T-cell (primary cell): ENCODE results near the gene UGCG. TPM values are rescaled to one million over a fixed set of nuclear protein-coding genes. Genes with fewer than 3 reads are reported as not detected.

Experiments used
- ATAC-seq, 4 experiments: fragments of 200-7000 bp in 3 of 4; fragments of 150-1000 bp in 1 of 4; cut with Tn5 transposase; replicated peaks in 1 of 4; 1 replicate in 3 of 4; 2 replicates in 1 of 4; pipeline ENCODE4 v1.10.0; 2021; ENCODE audit warnings: moderate library complexity in 3 of 4, mild to moderate bottlenecking in 2 of 4, moderate number of reproducible peaks in 1 of 4
- CTCF ChIA-PET, 2 donors: fragments of 300-600 bp; sonication (Branson Sonifier 250); formaldehyde crosslinking; loops; one replicate each; lab custom pipeline; 2022; ENCODE audit warnings: antibody characterized with exemption in 2 of 2; lab: Charles Lee
- POLR2A ChIA-PET, 2 donors: fragments of 300-600 bp; sonication (Branson Sonifier 250); formaldehyde crosslinking; loops; one replicate each; lab custom pipeline; 2022; ENCODE audit warnings: antibody characterized with exemption in 2 of 2; lab: Charles Lee
- DNase-seq, 35 experiments: peaks; one replicate each; pipeline versions ENCODE4 v3.0.0 to v3.0.0-alpha.2; 2013 to 2023
- H3K27ac ChIP-seq: one replicate; pipeline ENCODE4 v1.5.1; 2013; ENCODE audit warnings: low read length
- H3K27me3 ChIP-seq, 2 experiments: replicated peaks in 1 of 2; 1 replicate in 1 of 2; 2 replicates in 1 of 2; pipeline versions ENCODE4 v1.6.1 to v1.7.0; 2013; ENCODE audit warnings: low read length in 1 of 2, mixed read lengths in 1 of 2; ENCODE audit not compliant: control insufficient read depth in 2 of 2, insufficient read depth in 2 of 2; ENCODE audit errors: extremely low read depth in 1 of 2
- H3K36me3 ChIP-seq, 2 donors: 1 replicate in 1 of 2; 2 replicates in 1 of 2; pipeline versions ENCODE4 v1.6.1 to v1.7.0; 2013; ENCODE audit warnings: low read length in 1 of 2; ENCODE audit not compliant: control insufficient read depth in 2 of 2, insufficient read depth in 1 of 2; ENCODE audit errors: extremely low read depth in 1 of 2
- H3K4me1 ChIP-seq, 2 experiments: 1 replicate in 1 of 2; 2 replicates in 1 of 2; pipeline versions ENCODE4 v1.6.1 to v1.7.0; 2013; ENCODE audit warnings: low read length in 2 of 2, mixed read lengths in 1 of 2; ENCODE audit not compliant: insufficient read depth in 2 of 2, control insufficient read depth in 1 of 2; ENCODE audit errors: extremely low read depth in 1 of 2
- H3K4me3 ChIP-seq, 2 donors: 1 replicate in 1 of 2; 2 replicates in 1 of 2; pipeline versions ENCODE4 v1.5.1 to v1.7.0; 2013; ENCODE audit warnings: mild to moderate bottlenecking in 2 of 2, low read length in 1 of 2, moderate library complexity in 1 of 2; ENCODE audit not compliant: control insufficient read depth in 1 of 2; ENCODE audit errors: extremely low read depth in 1 of 2
- H3K9me3 ChIP-seq: 2 replicates; pipeline ENCODE4 v1.7.0; 2013
- H3K27ac Mint-ChIP-seq, 2 donors: one replicate each; pipeline ENCODE4 v1.8.0; 2020 to 2021; ENCODE audit warnings: mild to moderate bottlenecking in 2 of 2, mixed read lengths in 2 of 2
- H3K27me3 Mint-ChIP-seq, 2 donors: one replicate each; pipeline ENCODE4 v1.8.0; 2021 to 2022; ENCODE audit warnings: mixed read lengths in 2 of 2
- H3K36me3 Mint-ChIP-seq: one replicate; pipeline ENCODE4 v1.8.0; 2021; ENCODE audit warnings: mixed read lengths
- H3K4me1 Mint-ChIP-seq, 3 donors: one replicate each; pipeline ENCODE4 v1.8.0; 2020 to 2022; ENCODE audit warnings: mixed read lengths in 3 of 3, mild to moderate bottlenecking in 1 of 3
- H3K4me3 Mint-ChIP-seq, 3 donors: one replicate each; pipeline ENCODE4 v1.8.0; 2020 to 2022; ENCODE audit warnings: mild to moderate bottlenecking in 3 of 3, mixed read lengths in 3 of 3, moderate library complexity in 3 of 3
- H3K9me3 Mint-ChIP-seq, 3 donors: one replicate each; pipeline ENCODE4 v1.8.0; 2020 to 2022; ENCODE audit warnings: mixed read lengths in 3 of 3
- WGBS: methylation state at CpG from one replicate; pipeline ENCODE4 v1.1.5; 2013; ENCODE audit warnings: missing lambda C conversion rate; ENCODE audit not compliant: insufficient coverage; 5-methylcytosine and 5-hydroxymethylcytosine counted together
- total RNA-seq, 35 experiments: library from RNA in 6 of 35; stranded (reverse) in 6 of 35; fragments of 120-200 nt in 1 of 35; gene quantifications; one replicate each; pipeline versions ENCODE4 v1.2.1 to v1.2.4 and lab custom pipeline; 2013 to 2026

The UGCG gene
- total RNA-seq, 5 donors from 2014 or later (not counting 1 experiment from before 2014, with no cell fraction given) = 20.1 to 41.6 (median 24.1) TPM

DNA sequence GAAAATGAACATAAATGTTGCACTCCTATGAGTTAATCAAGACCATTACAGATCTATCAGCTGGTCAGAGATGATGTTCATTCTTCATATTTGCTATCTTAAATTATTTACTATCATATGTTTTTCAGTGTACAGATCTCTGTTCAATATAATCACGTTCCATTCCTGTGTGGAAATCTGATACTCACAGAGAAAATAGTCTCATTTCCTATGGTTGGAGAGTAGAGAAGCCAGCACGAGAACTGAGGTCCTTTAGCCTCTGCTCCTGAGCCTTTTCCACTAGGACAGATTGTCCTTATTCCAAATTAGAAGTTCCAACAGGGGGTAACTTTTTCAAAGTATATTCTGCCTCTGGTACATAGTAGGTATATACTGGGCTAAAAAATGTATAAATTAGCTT lies 29.2 kb downstream of the UGCG start:
- Mint-ChIP-seq H3K27ac (peak overlapping the region; percentile 60 to 84), H3K27me3 (no peaks in the 10 kb centered on the region), H3K9me3 (no peaks in the 10 kb centered on the region), H3K4me1 (peaks cover 42 to 57% (median 47%) of the 10 kb centered on the region in 3 donors), H3K4me3 (peak overlapping the region in 1 of 3 donors; percentile 70), H3K36me3 (peaks cover 11% of the 10 kb centered on the region)
- no CpG with 5 or more reads among the region's 2 CpGs for WGBS
- no peaks in the 10 kb centered on the region for H3K27me3 ChIP-seq
- H3K4me1 ChIP-seq = peaks cover 25 to 29% of the 10 kb centered on the region in 2 experiments
- no peak overlapping the region for H3K4me3 ChIP-seq
- ChIA-PET CTCF (interaction anchor here (0.6 to 2.3 kb wide), 5 partner anchors 10 to 159 kb away, joined by 3 to 12 read pairs (median 5); no protein-coding TSS in a partner anchor), POLR2A (interaction anchor here in 1 of 2 donors (0.5 kb wide), 1 partner anchor 45 kb away, joined by 3 read pairs; no protein-coding TSS in a partner anchor)
- DNase-seq = no peak
- H3K9me3 ChIP-seq = no peaks in the 10 kb centered on the region
- peaks cover 5 to 11% of the 10 kb centered on the region in 2 donors for H3K36me3 ChIP-seq
- H3K27ac ChIP-seq = peak overlapping the region; percentile 47
- no peak for ATAC-seq

DNA sequence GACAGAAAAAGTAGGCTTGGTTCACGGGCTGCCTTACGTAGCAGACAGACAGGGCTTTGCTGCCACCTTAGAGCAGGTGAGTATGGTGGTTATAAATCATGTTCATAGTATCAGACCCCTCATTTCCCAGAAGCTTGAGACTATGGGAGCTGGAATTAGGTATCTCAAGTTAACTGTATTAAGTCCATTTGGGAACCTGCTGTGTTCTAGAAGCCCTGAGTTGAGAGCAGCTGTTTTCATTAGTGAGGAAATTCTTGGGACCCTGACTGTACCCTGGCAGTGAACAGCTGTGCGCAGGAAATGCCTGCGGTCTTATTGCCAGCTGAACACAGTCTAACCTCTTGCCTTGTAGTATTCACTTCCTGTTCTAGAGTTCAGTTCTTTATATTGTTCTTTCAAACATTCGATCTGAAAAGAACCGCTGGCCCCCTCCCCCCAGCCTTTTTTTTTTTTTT lies 29.8 kb downstream of the UGCG start:
- Histone ChIP-seq H3K4me1 (peaks cover 25 to 29% of the 10 kb centered on the region in 2 experiments), H3K27ac (peak overlapping the region; percentile 47), H3K27me3 (no peaks in the 10 kb centered on the region), H3K4me3 (no peak overlapping the region), H3K9me3 (no peaks in the 10 kb centered on the region), H3K36me3 (peaks cover 0 to 12% of the 10 kb centered on the region in 2 donors)
- Mint-ChIP-seq H3K4me1 (peaks cover 42 to 58% (median 47%) of the 10 kb centered on the region in 3 donors), H3K9me3 (no peaks in the 10 kb centered on the region), H3K4me3 (peak overlapping the region; percentile 14 to 70 (median 56)), H3K27ac (peak overlapping the region; percentile 86 to 88), H3K36me3 (peaks cover 12% of the 10 kb centered on the region), H3K27me3 (no peaks in the 10 kb centered on the region)
- ATAC-seq (peak; percentile 96 to 100 (median 98)), DNase-seq (peak; percentile 31 to 79 (median 62))
- POLR2A ChIA-PET = interaction anchor here in 1 of 2 donors (0.7 kb wide), 2 partner anchors 11 to 407 kb away, joined by 3 to 18 read pairs; partner anchors contain the start of gene PTBP3
- 0% methylated on average over 1 of the region's 6 CpGs for WGBS
- CTCF ChIA-PET = interaction anchor here in 1 of 2 donors (0.9 to 2.3 kb wide), 4 partner anchors 9 to 148 kb away, joined by 5 to 12 read pairs (median 7); partner anchors contain the start of gene UGCG

DNA sequence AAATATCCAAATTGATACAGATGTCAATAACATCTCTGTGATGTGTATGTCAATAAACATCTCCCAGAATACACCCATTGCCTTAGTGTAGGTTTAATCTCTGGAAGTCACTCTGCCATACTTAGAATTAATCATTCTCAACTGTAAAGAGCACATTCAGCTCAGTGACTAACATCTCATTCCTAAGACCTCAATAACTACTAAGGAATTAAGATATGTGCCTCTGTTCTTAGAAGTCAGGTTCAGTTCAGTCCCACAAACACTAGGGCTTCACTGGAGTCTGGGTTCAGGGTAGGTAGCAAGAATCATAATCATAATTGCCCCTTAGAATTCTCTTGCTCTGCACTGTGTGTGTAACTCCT lies 31.7 kb downstream of the UGCG start:
- Histone ChIP-seq H3K27me3 (no peaks in the 10 kb centered on the region), H3K36me3 (peaks cover 0 to 24% of the 10 kb centered on the region in 2 donors), H3K4me3 (no peak overlapping the region), H3K4me1 (peaks cover 21 to 24% of the 10 kb centered on the region in 2 experiments), H3K27ac (no peak overlapping the region), H3K9me3 (no peaks in the 10 kb centered on the region)
- DNase-seq (no peak), ATAC-seq (no peak)
- CTCF ChIA-PET = interaction anchor here (0.6 to 2.3 kb wide), 3 partner anchors 8 to 35 kb away, joined by 4 to 12 read pairs (median 7); no protein-coding TSS in a partner anchor
- H3K27me3 Mint-ChIP-seq = no peaks in the 10 kb centered on the region
- POLR2A ChIA-PET = interaction anchor here (0.6 to 0.7 kb wide), 3 partner anchors 45 to 274 kb away, joined by 6 to 12 read pairs (median 9); no protein-coding TSS in a partner anchor
- peaks cover 20% of the 10 kb centered on the region for H3K36me3 Mint-ChIP-seq
- peak overlapping the region; percentile 6 to 75 for H3K27ac Mint-ChIP-seq
- peaks cover 35 to 46% (median 39%) of the 10 kb centered on the region in 3 donors for H3K4me1 Mint-ChIP-seq
- H3K9me3 Mint-ChIP-seq = no peaks in the 10 kb centered on the region
- peak overlapping the region in 1 of 3 donors; percentile 33 for H3K4me3 Mint-ChIP-seq

- H3K27me3 Mint-ChIP-seq = no peaks in the 10 kb centered on the region
- H3K4me3 ChIP-seq = no peak overlapping the region
- H3K27me3 ChIP-seq = no peaks in the 10 kb centered on the region
- no peak overlapping the region for H3K4me3 Mint-ChIP-seq
- no peak overlapping the region for H3K27ac ChIP-seq
- no peak for ATAC-seq
- WGBS = no CpG with 5 or more reads among the region's 2 CpGs
- H3K36me3 ChIP-seq = peaks cover 0 to 30% of the 10 kb centered on the region in 2 donors
- POLR2A ChIA-PET = interaction anchor here (0.6 kb wide), 2 partner anchors 18 to 76 kb away, joined by 4 read pairs; no protein-coding TSS in a partner anchor
- peaks cover 12 to 23% of the 10 kb centered on the region in 2 experiments for H3K4me1 ChIP-seq
- peaks cover 0 to 9% (median 0%) of the 10 kb centered on the region in 3 donors for H3K9me3 Mint-ChIP-seq
- CTCF ChIA-PET = interaction anchor here in 1 of 2 donors (0.5 kb wide), 1 partner anchor 116 kb away, joined by 5 read pairs; no protein-coding TSS in a partner anchor
- H3K27ac Mint-ChIP-seq = peak overlapping the region; percentile 16 to 59
- H3K36me3 Mint-ChIP-seq = peaks cover 39% of the 10 kb centered on the region
- peaks cover 24 to 38% (median 32%) of the 10 kb centered on the region in 3 donors for H3K4me1 Mint-ChIP-seq
- no peaks in the 10 kb centered on the region for H3K9me3 ChIP-seq
- no peak for DNase-seq
Observed at GRCh38 chr9:111934747-111935146, 38.1 kb downstream of the UGCG start.

DNA sequence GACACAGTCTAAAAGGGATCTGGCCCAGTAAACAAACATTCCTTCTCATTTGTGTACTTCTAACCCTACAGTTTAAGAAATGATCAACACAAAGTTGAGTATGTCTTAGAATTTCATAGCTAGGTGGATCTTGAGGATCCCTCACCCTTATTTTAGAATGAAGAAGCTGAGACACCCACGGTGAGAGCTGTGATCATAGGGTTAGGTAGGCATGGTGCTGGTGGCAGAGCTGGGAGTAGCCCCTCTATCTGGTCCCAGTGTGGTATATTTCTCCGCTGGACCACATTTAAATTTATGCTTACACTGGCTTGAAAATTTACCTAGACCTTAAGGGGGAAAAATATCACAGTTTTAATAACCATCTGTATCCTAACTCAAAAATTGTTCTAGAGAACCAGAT lies 39.8 kb downstream of the UGCG start:
- no peaks in the 10 kb centered on the region for H3K27me3 ChIP-seq
- no peak overlapping the region for H3K4me3 ChIP-seq
- H3K36me3 Mint-ChIP-seq = peaks cover 36% of the 10 kb centered on the region
- ATAC-seq (no peak), DNase-seq (no peak)
- H3K36me3 ChIP-seq = peaks cover 0 to 25% of the 10 kb centered on the region in 2 donors
- no peaks in the 10 kb centered on the region for H3K9me3 ChIP-seq
- peaks cover 0 to 9% (median 0%) of the 10 kb centered on the region in 3 donors for H3K9me3 Mint-ChIP-seq
- H3K27ac Mint-ChIP-seq = peak overlapping the region; percentile 38 to 54
- ChIA-PET CTCF (interaction anchor here in 1 of 2 donors (0.9 to 1.8 kb wide), 3 partner anchors 9 to 138 kb away, joined by 3 to 12 read pairs (median 5); partner anchors contain the start of gene UGCG), POLR2A (no interaction called here)
- H3K27me3 Mint-ChIP-seq = no peaks in the 10 kb centered on the region
- peaks cover 24 to 36% (median 32%) of the 10 kb centered on the region in 3 donors for H3K4me1 Mint-ChIP-seq
- peaks cover 12 to 23% of the 10 kb centered on the region in 2 experiments for H3K4me1 ChIP-seq
- H3K27ac ChIP-seq = no peak overlapping the region
- H3K4me3 Mint-ChIP-seq = no peak overlapping the region
- WGBS = no CpG with 5 or more reads among the region's 2 CpGs

DNA sequence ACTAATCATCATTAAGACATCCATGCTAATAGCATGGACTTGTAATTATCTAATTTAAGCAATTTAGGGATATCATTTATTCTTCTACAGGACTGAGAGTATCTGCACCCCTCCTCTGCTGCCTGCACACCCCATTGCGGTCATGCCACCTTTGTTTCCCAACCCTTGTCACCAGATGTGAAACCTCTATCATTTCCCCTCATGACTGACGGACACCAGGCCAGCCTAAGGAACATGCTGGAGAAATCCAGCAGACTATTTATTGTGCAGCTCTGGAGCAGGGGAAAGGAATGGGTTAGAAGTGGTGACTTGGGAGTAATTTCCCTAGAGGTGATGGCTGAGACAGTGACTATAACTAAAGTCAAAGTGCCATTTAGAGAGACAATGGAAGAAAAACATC lies 40.7 kb downstream of the UGCG start:
- ChIA-PET CTCF (interaction anchor here (0.6 to 1.1 kb wide), 5 partner anchors 9 to 443 kb away, joined by 3 to 8 read pairs (median 7); partner anchors contain the start of gene HSDL2 (in 1 of the 2)), POLR2A (interaction anchor here in 1 of 2 donors (0.5 kb wide), 2 partner anchors 19 to 42 kb away, joined by 3 to 5 read pairs; no protein-coding TSS in a partner anchor)
- Mint-ChIP-seq H3K27me3 (no peaks in the 10 kb centered on the region), H3K27ac (peak overlapping the region; percentile 86 to 94), H3K36me3 (peaks cover 31% of the 10 kb centered on the region), H3K4me1 (peaks cover 24 to 36% (median 31%) of the 10 kb centered on the region in 3 donors), H3K4me3 (peak overlapping the region in 2 of 3 donors; percentile 63 to 68), H3K9me3 (peaks cover 0 to 9% (median 0%) of the 10 kb centered on the region in 3 donors)
- no peak overlapping the region for H3K4me3 ChIP-seq
- peaks cover 0 to 18% of the 10 kb centered on the region in 2 donors for H3K36me3 ChIP-seq
- no peaks in the 10 kb centered on the region for H3K9me3 ChIP-seq
- no peak overlapping the region for H3K27ac ChIP-seq
- no CpG with 5 or more reads among the region's 2 CpGs for WGBS
- no peak for DNase-seq
- H3K4me1 ChIP-seq = peaks cover 12 to 23% of the 10 kb centered on the region in 2 experiments
- peak in 1 of 4 experiments; percentile 6 for ATAC-seq
- no peaks in the 10 kb centered on the region for H3K27me3 ChIP-seq
